ENCODE measurements around the gene SETD2.
A peak's percentile ranks its signal among the peaks of the same experiment; 100 is the strongest.

SETD2 gene

DNA sequence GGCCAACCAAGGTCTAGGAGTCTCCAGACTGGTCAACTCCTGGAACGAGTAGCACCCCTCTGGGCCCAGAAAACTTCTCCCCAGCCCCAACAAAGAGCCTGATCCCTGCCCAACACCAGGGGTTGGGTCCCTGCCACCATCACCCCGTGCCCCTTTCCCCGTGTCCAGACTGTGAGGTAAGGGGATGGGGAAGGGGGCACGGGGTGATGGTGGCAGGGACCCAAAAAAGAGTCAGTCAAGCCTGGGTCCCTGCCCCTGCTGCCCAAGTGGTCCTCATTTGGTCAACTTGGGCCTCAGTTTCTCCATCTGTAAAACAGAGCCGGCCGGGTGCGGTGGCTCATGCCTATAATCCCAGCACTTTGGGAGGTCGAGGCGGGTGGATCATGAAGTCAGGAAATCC lies 185.5 kb downstream of the SETD2 start:
- DNase-seq, result no peak

DNA sequence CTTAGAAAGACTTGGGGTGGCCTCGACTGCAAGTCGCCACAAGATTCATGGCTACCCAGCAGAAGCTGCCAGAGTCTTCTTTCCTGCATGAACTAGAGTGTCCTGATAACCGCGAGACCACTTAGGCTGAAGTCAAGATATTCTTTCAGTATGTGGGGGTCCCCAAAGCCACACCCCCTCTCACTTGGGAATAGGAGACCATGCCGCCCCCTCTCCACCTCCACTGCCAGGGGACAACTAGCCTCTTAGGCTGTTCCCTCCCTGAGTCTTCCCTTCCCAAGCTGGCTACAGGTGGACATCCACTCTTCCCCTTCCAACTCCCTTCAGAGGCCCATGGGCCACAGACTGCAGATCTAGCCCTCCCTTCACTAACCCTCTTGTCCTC lies 186.1 kb downstream of the SETD2 start:
- DNase-seq, result no peak

DNA sequence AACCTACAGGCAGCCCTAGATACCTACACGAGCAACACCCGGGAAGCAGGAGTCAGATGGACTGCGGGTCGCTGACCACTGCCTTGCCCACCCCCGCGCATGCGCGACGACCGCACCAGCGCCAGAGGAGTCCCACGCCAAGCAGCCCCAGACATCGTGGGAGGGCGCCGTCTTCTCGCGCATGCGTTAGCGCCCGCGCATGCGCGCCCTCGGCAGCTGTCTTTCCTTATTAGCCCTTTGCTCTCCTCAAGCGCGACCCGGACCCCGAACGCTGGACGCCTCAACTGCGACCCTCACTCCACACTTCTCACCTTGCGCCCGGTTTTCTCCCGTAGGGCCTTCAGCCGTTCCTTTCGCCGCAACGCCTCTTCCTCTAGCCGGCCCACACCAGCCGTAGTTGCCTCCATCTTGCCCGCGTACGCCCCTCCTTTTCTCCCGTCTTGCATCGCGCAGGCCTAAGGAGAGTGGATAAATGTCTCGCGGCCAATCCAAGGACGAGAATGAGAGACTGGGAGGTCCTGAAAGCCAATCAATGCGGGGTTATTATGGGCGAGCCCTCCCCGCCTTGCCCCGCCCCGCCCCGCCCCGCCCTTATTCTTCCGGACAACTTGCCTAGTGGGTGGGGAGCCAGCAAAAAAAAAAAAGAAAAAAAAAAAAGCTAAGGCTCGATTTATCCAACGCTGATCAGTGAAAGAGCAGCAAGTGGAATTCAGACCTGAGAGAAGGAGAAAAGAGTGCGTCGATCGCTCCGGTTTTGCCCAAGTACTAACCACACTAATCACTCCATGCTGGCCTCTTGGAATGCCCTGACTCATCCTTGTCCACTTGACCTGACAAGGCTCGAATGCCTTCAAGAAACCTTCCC lies 187.4 kb downstream of the SETD2 start, which contains the start of gene CCDC12:
CCDC12 (minus strand) TSS at position 420 of the 865 bp plus-strand sequence; CDS start at position 407, 13 bp downstream.
- DNase-seq, result peak; percentile 63

DNA sequence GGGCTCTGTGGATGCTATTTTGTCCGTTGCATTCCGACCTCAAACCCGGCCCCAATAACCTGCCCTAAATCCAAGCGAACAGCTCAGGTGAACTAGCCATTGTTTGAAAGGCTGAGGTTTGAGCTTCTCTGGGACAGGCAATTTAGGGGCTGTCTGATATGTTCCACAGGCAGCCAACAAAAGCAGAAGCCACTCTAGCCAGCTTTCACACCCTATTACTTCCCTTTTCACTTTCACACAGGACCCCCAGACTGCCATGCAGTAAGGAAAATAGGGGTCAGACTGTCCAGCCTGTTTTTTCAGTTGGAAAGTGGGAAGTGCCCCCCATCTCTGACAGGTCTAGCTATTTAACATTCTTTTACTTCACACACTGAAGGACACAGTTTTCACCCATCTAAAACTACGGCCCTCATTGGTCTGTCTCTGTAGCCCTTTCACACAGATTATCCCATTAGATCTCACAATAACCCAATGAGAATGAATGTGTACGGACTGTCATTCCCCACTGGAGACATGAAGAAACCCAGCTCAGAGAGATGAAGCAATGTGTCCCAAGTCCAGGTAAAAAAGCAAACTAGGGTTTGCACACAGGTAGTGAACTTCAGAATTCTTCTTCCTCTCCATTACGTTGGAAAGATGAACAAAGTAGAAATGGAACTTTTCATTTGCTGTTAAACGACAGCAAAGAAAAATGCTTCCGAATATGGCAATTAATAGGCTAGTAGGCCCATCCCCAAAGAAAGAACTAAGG lies 189.3 kb downstream of the SETD2 start:
- no peak for DNase-seq

DNA sequence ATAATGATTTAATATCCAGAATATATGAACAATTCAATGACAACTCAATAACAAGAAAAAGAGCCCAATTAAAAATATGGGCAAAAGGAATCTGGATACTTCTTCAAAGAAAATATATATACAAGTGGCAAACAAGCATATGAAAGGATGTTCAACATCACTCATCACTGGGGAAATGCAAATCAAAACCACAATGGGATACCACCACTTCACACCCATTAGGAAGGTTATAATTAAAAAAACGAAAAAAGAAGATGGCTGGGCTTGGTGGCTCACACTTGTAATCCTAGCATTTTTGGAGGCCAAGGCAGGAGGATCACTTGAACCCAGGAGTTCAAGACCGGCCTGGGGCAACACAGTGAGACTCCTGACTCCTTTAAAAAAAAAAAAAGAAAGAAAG lies 191.5 kb downstream of the SETD2 start:
- no peak for DNase-seq

DNA sequence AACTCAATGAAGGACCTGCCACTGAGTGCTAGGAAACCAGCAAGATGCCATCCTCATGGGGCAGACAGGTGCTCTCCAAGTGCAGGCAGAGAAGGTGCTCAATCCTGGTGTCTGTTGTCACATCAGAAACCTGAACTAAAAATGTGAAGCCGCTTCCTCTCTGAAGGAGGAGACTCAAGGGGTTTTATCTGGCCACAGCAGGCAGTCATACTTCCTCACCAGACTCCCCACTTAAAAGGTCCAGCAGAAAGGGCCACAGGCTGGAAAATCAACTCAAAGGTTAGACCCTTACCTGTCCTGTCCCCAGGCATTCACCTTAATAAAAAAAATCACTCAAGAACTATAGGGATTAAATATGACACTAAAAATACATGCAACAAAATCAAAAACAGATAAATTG lies 192.2 kb downstream of the SETD2 start:
- DNase-seq, result no peak

DNA sequence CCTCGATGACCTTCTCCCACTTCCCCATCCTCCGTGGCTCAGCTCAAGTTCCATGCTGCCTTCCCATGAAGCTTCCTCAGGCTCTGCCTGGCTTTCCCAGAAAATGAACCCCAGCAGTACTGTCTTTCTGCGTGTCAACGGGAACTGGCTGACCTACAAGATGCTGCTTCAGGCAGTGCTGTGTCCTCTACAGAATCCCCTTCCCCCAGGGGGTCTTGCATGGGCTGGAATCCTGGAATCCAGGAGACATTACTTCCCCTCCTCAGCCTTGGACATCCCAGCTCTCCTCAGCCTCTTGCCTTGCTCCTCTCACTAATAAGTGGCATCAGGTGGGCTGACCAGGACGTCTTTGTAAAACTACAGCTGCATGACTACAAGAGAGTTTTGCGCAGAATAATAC lies 192.8 kb downstream of the SETD2 start:
- no peak for DNase-seq

DNA sequence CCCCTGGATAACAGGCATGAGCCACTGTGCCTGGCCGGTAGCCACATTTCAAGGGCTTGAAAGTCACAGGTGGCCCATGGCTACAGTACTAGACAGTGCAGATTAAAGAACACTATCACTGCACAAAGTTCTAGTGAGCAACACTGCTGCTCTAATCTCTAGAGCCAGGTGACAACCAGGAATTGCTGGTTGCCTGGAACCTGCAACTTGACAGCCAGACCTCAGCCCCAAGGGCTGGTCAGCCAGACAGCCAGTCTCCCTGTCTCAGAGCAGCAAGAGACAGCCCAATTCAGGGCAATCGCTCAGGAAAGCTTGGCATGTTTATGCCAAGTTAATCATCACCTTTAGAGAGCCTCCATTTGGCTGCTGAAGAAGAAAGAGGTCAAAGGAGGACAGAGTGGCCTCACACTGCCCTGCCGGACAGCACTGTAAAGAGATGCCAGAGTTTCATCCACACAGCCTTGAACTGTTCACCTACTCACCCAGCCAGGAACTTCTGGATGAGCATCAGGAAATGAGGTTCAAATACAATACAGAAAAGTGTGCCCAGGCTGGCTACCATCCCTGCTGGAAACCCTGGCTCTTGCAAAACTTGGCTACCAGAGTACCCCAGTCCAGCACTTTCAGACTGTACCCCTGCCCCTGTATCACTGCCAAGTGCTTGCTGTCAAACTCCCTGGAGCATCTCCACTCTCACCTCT lies 193.4 kb downstream of the SETD2 start:
- DNase-seq, result no peak

DNA sequence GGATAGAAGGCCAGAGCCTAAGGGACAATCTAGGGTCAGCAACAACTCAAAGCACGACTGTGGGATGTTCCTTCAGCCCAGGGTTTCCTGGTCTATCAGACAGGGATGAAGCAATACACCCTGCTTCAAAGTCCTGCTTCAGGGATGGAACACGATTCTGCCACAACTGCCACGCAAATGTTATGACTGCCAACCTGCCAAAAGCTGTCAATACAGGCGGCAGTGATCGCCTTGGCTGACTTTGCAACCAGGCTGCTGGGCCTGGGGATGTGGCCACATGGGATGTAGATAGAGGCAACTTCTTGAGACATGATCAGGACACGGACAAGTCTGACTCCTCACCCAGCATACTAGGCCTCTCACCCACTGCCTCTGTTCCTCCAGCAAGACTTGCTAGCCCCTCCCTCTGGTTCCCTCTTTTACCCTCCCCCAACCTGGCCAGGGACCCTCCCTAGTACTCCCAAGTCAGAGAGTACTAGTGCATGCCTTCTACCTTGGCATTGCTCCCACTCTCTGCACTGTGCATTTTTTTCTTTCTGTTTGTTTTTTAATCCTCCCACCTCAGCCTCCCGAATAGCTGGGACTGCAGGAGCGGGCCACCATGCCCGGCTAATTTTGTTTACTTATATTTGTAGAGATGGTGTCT lies 195.0 kb downstream of the SETD2 start:
- no peak for DNase-seq

DNA sequence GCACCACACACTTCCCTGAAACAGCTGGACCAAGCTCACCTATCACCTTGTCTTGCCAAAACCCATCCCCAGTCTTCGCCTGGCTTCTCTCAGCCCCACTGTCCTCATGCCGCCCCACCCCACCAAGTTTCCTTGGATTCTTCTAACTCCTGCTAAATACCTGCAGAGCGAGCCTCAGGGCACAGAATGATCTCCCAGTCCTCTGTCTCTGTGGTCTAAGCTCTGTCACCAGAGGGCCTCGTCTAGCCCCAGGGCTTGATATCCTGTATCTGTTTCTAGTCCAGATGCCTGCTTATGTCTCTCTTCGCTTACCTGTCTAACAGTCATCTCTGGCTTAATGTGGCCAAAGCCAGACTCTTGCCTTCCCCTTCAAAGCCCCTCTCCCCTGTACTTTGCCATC lies 197.1 kb downstream of the SETD2 start:
- DNase-seq, result no peak
